ENCODE data around the gene NPHS1. TPM values are rescaled to one million over a fixed set of nuclear protein-coding genes. Genes with fewer than 3 reads are reported as not detected.
A peak's percentile ranks its signal among the peaks of the same experiment; 100 is the strongest.

The NPHS1 gene
- total and polyA plus RNA-seq, 9 of the 15 experiments (the other 6 are each of a cell fraction or from before 2014, with no cell fraction given) = 0.01 to 0.28 (median 0.14) TPM; not detected in 5

- TF ChIP-seq E4F1 (CRISPR knock-in tag; IDR thresholded peaks at IDR 0.05; ENCODE audit: borderline replicate concordance) (no peak), CHAMP1 (IDR thresholded peaks at IDR 0.05) (peak; percentile 28; the same call in 1 of the 2 replicates), DMBX1 (CRISPR knock-in tag; IDR thresholded peaks at IDR 0.05; ENCODE audit: borderline replicate concordance) (peak; percentile 41; the same call in 1 of the 2 replicates), MED1 (CRISPR knock-in tag; IDR thresholded peaks at IDR 0.05; ENCODE audit: borderline replicate concordance) (no peak), ZNF511 (CRISPR knock-in tag; IDR thresholded peaks at IDR 0.05) (peak; percentile 98), SAFB2 (IDR thresholded peaks at IDR 0.05; ENCODE audit: borderline replicate concordance, low read depth, low read length, severe bottlenecking) (no peak), ZBTB33 (CRISPR knock-in tag; IDR thresholded peaks at IDR 0.05) (peak; percentile 55; the same call in 1 of the 2 replicates), HCFC1 (IDR thresholded peaks at IDR 0.05; ENCODE audit: low read depth, low read length) (peak; percentile 38; the same call in 1 of the 2 replicates), FOXM1 (IDR thresholded peaks at IDR 0.05; ENCODE audit: low read depth) (no peak), FOXM1 (CRISPR knock-in tag; IDR thresholded peaks at IDR 0.05; ENCODE audit: low read depth) (peak; percentile 80; the same call in 1 of the 2 replicates), SRF (CRISPR knock-in tag; IDR thresholded peaks at IDR 0.05) (peak in 1 of 2 experiments; percentile 54; a peak in 1 of 4 replicates), ZNF224 (CRISPR knock-in tag; IDR thresholded peaks at IDR 0.05) (peak; percentile 91; the same call in 1 of the 2 replicates), ZNF143 (CRISPR knock-in tag; IDR thresholded peaks at IDR 0.05) (0 out of 2 replicates have a peak, but pooled peaks have one; percentile 26), NCOA1 (IDR thresholded peaks at IDR 0.05; ENCODE audit: low read depth) (peak; percentile 54; the same call in 1 of the 2 replicates), U2AF1 (optimal IDR thresholded peaks at IDR 0.05; ENCODE audit: low read depth, low read length) (no peak)
Observed at GRCh38 chr19:35828692-35829301, 23.5 kb downstream of the NPHS1 start (continued).

Measured in K562 (cell line).